Stimulated activated CD8-positive, alpha-beta memory T cell treated with anti-CD3 and anti-CD28 coated beads, Interleukin-15, amount 100 ng/mL, for 1 hour (primary cell): Measurements from ENCODE around the gene CHRM1.
"Not testable (repeated sequence)": the region's sequence is repeated elsewhere in the genome, so short reads cannot be mapped to it uniquely, and the experiment has no call there.

ENCODE experiments used
- DNase-seq: peaks from one replicate; pipeline ENCODE4 v3.0.0-alpha.2; 2020; ENCODE audit warnings: low read depth

The CHRM1 gene

DNA sequence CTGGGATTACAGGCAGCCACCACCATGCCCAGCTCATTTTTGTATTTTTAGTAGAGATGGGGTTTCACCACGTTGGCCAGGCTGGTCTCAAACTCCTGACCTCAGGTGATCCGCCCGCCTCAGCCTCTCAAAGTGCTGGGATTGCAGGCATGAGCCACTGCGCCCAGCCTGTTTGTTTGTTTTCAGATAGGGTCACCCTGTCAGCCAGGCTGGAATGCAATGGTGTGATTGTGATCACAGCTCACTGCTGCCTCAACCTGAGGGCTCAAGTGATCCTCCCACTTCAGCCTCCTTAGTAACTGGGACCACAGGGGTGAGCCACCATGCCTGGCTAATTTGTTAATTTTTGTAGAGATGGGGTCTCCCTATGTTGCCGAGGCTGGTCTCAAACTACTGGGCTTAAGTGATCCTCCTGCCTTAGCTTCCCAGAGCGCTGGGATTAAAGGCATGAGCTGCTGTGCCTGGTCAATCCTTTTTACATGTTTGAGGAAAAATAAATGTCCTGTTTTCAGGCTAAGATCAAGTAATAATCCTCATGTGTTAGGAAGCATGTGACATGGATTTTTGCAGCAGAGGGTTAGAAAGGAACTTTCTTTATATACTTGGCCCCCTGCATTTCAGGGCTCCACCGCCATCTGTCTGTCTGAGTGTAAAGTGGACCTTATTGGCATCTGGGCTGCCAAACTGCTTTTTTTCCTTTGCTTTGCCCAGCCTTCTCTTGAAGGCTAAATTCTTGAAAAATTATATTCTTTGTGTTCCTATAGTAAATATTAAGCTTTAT is 45.3 kb downstream of the CHRM1 start:
- DNase-seq = no peak

DNA sequence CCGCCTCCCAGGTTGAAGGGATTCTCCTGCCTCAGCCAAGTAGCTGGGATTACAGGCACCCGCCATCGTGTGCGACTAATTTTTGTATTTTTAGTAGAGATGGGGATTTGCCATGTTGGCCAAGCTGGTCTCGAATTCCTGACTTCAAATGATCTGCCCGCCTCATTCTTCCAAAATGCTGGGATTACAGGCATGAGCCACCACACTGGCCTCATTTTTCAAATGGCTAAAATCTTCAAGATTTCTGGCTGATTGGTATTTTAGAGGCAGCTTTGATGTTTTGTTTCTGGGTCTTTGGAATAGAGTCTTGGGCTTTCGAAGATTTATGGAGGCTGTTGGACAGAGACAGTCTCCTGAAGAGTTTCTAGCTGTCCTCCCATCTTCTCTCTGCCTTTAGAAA is 46.3 kb downstream of the CHRM1 start:
- DNase-seq = no peak

DNA sequence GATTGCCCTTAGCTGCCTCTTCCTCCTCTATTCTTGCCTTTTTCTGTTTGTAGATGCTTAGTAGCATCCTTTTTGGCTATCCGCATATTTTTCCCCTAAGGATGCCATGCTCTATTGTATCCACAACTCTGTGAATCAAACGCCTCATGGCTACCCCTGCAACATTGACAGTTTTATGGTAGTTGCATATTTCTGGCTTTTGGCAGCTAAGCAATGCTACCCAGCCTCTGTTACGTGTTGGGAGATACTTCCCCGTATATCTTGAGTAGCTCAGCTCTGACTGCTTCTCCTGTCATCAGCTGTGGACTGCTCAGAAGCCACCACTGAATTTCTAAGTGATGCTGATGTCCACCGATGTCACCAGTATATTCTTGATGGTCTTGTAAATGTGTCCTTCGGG is 55.5 kb downstream of the CHRM1 start:
- no peak for DNase-seq

DNA sequence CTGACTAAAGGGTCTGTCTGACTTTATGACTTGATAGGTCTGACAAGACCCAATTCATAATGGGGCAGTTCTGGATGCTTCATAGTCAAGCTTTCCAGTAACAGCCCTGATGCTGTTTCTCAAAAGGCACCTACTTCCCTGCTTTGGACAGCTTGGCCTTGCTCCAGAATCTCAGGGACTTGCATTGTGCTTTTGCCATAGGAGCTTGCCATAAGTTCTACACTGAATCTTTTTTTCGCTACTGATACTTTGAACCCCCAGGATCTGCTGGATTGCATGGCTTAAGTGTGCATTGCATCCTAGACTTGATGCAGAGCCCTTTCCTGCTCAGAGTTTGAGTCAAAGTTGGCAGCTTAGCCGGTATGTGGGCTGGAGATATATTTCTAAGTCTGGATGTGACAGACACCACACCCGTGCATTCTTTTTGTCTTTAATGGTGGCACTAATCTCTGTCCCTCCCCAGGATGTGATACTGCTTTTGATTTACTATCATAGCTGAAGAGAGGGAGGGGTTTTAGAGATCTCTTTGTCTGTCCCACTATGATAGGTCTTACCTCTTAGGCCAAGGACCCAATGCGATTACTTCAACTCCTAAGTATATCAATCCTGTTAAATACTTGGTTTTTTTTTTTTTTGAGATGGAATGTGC is 57.4 kb downstream of the CHRM1 start:
- no peak for DNase-seq

DNA sequence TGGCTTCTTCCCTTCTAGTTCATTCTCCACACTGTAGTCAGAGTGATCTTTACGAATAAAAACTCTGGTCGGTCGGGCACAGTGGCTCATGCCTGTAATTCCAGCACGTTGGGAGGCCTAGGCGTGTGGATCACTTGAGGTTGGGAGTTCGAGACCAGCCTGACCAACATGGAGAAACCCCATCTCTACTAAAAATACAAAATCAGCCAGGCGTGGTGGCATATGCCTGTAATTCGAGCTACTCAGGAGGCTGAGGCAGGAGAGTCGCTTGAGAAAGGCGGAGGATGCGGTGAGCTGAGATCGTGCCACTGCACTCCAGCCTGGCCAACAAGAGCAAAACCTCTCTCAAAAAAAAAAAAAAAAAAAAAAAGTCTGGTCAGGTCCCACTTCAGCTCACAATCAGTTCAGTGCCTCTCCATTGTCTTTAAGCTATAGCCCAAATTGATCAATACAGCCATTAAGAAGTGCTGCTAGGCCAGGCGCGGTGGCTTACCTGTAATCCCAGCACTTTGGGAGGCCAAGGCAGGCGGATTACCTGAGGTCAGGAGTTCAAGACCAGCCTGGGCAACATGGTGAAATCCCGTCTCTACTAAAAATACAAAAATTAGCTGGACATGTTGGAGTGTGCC is 59.5 kb downstream of the CHRM1 start:
- DNase-seq = not testable (repeated sequence)

DNA sequence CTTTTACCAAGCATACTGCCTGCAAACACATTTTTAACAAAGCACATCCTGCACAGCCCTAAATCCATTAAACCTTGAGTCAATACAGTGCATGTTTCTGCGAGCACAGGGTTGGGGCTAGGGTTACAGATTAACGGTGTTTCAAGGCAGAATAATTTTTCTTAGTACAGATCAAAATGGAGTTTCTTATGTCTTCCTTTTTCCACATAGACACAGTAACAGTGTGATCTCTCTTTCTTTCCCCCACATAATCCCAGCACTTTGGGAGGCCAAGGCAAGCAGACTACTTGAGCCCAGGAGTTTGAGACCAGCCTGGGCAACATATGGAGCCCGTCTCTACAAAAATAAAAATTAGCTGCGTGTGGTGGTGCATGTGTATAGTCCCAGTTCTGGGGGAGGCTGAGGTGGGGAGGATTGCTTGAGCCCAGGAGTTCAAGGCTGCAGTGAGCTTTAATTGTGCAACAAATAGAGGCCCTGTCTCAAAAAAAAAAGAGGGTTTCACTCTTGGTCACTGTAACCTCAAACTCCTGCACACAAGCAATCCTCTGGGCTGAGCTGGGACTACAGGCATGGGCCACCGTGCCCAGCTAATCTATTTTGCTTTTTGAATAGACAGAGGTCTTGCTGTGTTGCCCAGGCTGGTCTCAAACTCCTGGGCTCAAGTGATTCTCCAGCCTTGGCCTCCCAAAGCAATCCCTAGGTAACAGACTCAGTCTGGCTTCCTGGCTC is 60.2 kb downstream of the CHRM1 start:
- no peak for DNase-seq

DNA sequence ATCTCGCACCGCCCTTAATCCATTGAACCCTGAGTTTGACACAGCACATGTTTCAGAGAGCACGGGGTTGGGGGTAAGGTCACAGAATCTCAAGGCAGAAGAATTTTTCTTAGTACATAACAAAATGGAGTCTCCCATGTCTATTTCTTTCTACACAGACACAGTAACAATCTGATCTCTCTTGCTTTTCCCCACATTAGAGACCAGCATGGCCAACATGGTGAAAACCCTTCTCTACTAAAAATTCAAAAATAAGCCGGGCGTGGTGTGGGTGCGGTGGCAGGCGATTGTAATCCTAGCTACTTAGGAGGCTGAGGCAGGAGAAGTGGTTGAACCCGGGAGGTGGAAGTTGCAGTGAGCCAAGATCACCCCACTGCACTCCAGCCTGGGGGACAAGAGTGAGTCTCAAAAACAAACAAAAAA is 61.9 kb downstream of the CHRM1 start:
- not testable (repeated sequence) for DNase-seq
